Left ventricle myocardium inferior (tissue), 1 donor: ENCODE measurements around the gene RABGGTA. TPM values are rescaled to one million over a fixed set of nuclear protein-coding genes. Genes with fewer than 3 reads are reported as not detected.

Experiments
- DNase-seq: peaks from one replicate; pipeline ENCODE4 v3.0.0-alpha.2; 2020
- H3K27ac ChIP-seq: fragments of 200-600 bp; replicated peaks from 2 replicates; pipeline ENCODE4 v1.8.0; 2021
- H3K27me3 ChIP-seq: fragments of 200-600 bp; 2 replicates; pipeline ENCODE4 v1.8.0; 2021; ENCODE audit warnings: low read depth
- H3K36me3 ChIP-seq: fragments of 200-600 bp; 2 replicates; pipeline ENCODE4 v1.8.0; 2021
- H3K4me1 ChIP-seq: fragments of 200-600 bp; 2 replicates; pipeline ENCODE4 v1.8.0; 2021
- H3K4me3 ChIP-seq: fragments of 200-600 bp; 2 replicates; pipeline ENCODE4 v1.8.0; 2021; ENCODE audit warnings: mild to moderate bottlenecking, moderate library complexity
- H3K9me3 ChIP-seq: fragments of 200-600 bp; replicated peaks from 2 replicates; pipeline ENCODE4 v1.8.0; 2021
- CTCF ChIP-seq: fragments of 200-600 bp; IDR thresholded peaks from 2 replicates; pipeline ENCODE4 v1.8.0; 2021; ENCODE audit warnings: antibody characterized with exemption, mild to moderate bottlenecking, borderline replicate concordance
- intact Hi-C: fragments of 100-400 bp; cut with micrococcal nuclease; formaldehyde crosslinking; loops from one replicate; pipeline ENCODE4 v1.11.0; 2022
- total RNA-seq: library from RNA; stranded (reverse); fragmentation: NEBNext Ultra II Directional; extraction: Animal tissue kit (Norgen Biotek cat#: 25700); gene quantifications from one replicate; pipeline ENCODE4 v1.2.1, GENCODE V29; 2021
- donor health status: DM: no; HTN: yes; CAD: no; lungs with severe emphysema.

The RABGGTA gene
- total RNA-seq, 1 donor from 2014 or later, result 22.3 TPM

GRCh38 chr14:24307575-24308341, 36.4 kb upstream of the RABGGTA start, which contains the start of gene CIDEB:
Gene CIDEB, minus strand, starts transcription at chr14:24307977. Its CDS starts 119 bp downstream, at chr14:24307858.
- Histone ChIP-seq H3K4me1 (peaks cover 51% of the 10 kb centered on the region), H3K9me3 (no peaks in the 10 kb centered on the region), H3K36me3 (peaks cover 46% of the 10 kb centered on the region), H3K27me3 (no peaks in the 10 kb centered on the region), H3K27ac (no peak within 1 kb of the TSS), H3K4me3 (no peak within 1 kb of the TSS)
- DNase-seq, result peak; percentile 45
- intact Hi-C loops, result no loop called here
- TF ChIP-seq CTCF, result peak; percentile 94

GRCh38 chr14:24307156-24307574, 35.8 kb upstream of the RABGGTA start:
- no peaks in the 10 kb centered on the region for H3K9me3 ChIP-seq
- no peak for TF ChIP-seq CTCF
- peaks cover 45% of the 10 kb centered on the region for H3K4me1 ChIP-seq
- intact Hi-C loops, result no loop called here
- H3K27ac ChIP-seq, result no peak overlapping the region
- H3K36me3 ChIP-seq, result peaks cover 52% of the 10 kb centered on the region
- H3K27me3 ChIP-seq, result no peaks in the 10 kb centered on the region
- H3K4me3 ChIP-seq, result no peak overlapping the region
- no peak for DNase-seq

GRCh38 chr14:24304019-24304387, 32.6 kb upstream of the RABGGTA start:
- no peak for TF ChIP-seq CTCF
- peaks cover 62% of the 10 kb centered on the region for H3K36me3 ChIP-seq

GRCh38 chr14:24300326-24300980, 29.1 kb upstream of the RABGGTA start:
- intact Hi-C loops, result no loop called here
- H3K4me3 ChIP-seq, result peak overlapping the region; percentile 98
- no peak for DNase-seq
- H3K27me3 ChIP-seq, result no peaks in the 10 kb centered on the region
- no peaks in the 10 kb centered on the region for H3K9me3 ChIP-seq
- TF ChIP-seq CTCF, result no peak
- H3K4me1 ChIP-seq, result peaks cover 46% of the 10 kb centered on the region
- H3K27ac ChIP-seq, result peak overlapping the region; percentile 85
- H3K36me3 ChIP-seq, result peaks cover 53% of the 10 kb centered on the region

More at GRCh38 chr14:24304019-24304387, 32.6 kb upstream of the RABGGTA start:
- Histone ChIP-seq H3K9me3 (no peaks in the 10 kb centered on the region), H3K4me3 (no peak overlapping the region), H3K27me3 (no peaks in the 10 kb centered on the region), H3K27ac (no peak overlapping the region), H3K4me1 (peaks cover 37% of the 10 kb centered on the region)
- DNase-seq, result no peak
- intact Hi-C loops, result no loop called here

- intact Hi-C loops, result no loop called here
- no peak for TF ChIP-seq CTCF
- Histone ChIP-seq H3K4me1 (peaks cover 46% of the 10 kb centered on the region), H3K9me3 (no peaks in the 10 kb centered on the region), H3K27ac (peak within 1 kb of the TSS; percentile 85), H3K36me3 (peaks cover 53% of the 10 kb centered on the region), H3K4me3 (peak within 1 kb of the TSS; percentile 98), H3K27me3 (no peaks in the 10 kb centered on the region)
- DNase-seq, result peak; percentile 92
Measured at GRCh38 chr14:24299255-24300191, 28.1 kb upstream of the RABGGTA start, which contains the start of the genes DHRS1 and NOP9. Gene DHRS1, minus strand, starts transcription at chr14:24299780. Its CDS starts 674 bp downstream, at chr14:24299106. Gene NOP9, plus strand, starts transcription at chr14:24299850. Its CDS starts 105 bp downstream, at chr14:24299955.
